Femur (tissue), 1 donor: ENCODE results near the gene SH3GL1.

Experiments used
- DNase-seq: peaks from one replicate; pipeline ENCODE4 v3.0.0-alpha.2; 2017

SH3GL1 gene

DNA sequence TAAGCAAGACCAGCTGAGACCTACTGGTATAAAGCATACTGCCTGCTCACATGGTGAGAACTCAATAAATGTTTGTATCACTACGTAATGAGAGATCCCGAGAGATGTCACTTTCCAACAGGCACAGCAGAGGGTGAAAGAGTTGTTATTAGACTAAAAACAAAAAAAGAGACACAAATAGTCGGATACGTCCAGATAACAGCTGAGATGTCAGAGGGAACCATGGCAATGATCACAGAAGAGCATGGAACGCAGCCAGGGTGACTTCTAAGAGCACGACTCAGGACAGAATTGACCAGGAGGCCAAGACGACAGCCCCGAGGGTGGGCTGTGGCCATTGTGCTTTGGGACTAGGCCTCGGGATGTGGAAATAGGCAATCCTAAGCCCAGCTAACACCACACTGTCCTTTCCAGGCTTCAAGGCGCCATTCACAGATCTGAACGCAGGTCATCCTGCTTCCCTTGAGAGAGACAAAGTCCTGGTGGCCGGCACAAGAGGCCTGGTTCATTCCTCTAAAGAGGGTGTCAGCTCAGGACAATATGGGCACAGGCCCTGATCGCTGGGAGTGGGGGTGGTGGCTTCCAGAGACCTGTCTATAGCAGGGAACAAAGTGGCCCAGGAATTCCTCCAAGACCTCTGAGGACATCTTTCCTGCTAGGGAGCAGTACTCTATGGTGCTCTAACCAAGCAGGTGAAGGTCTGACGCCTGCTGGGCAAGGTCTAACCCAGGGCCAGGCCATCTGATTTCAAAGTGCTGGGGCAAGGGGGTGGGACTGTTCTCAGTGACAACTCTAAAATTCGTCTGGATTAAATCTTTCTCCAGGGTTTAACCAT lies 3.2 kb downstream of the SH3GL1 start:
- no peak for DNase-seq

DNA sequence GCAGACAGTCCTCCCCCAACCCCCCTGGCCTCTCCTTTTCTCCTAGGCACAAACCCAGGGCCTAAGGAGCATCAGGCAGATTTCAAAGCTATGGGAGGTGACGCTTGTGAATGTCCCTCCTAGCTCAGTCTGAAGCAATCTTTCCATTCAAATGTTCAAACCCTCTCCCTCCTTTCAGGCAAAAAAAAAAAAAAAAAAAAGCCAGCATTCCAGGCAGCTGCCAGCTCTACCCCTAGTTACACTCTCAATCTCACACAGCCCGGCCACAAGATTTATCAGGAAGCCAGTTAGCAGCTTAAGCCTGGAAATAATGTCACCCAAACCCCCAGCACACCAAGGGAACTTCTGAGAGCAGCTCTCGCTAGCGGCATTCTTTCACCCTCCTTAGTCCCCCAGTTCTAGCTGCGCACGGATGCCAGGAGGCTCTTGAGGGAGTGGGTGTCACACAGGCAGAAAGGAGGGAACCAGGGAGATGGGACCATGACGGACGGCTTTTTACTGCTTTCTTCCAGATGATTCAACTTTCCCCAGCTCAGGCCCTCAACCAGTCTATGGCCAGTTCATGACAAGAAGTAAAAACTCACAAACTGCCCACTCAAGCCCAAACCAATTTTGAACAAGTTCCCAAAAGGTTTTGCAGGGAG lies 6.3 kb downstream of the SH3GL1 start:
- DNase-seq, result no peak

- peak; percentile 85 for DNase-seq
Observed at GRCh38 chr19:4391701-4392483, 8.5 kb downstream of the SH3GL1 start.

- DNase-seq, result no peak
Observed at GRCh38 chr19:4391306-4391693, 9.0 kb downstream of the SH3GL1 start.

DNA sequence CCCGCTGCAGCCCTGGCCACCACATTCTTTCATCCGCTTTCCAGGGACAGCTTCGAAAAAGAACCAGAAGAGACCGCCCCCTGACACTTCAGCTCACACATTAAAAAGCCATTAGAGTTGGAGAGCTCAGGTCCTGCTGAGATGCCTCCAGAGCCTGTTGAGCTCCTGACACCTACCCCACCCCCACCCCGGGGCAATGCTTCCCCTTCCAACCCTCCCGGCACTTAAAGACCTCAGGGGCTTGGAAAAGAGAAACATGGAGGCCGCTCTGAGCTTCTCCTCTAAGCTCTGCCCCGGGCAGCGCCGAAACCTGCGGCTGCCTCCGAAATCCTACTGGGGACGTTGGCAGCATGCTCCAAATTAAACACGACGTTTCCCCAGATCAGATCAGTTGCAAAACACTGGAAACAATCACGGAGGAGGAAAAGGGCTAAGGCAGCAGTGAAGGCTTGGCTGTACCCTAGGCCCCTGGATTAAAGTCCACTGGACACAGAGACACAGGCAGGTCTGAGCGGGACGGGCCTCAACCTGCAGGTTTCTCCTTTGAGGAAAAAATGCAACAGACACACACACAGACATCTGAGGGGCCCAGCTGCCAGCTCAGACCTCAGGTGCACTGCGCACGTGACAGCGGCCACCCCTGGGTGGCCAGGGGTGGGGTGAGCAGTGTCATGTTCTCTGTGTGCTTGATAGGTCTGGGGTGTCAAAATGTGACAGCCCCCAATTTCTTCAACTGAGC lies 9.6 kb downstream of the SH3GL1 start:
- DNase-seq, result no peak

GRCh38 chr19:4390017-4390566 lies 10.3 kb downstream of the SH3GL1 start:
- no peak for DNase-seq

DNA sequence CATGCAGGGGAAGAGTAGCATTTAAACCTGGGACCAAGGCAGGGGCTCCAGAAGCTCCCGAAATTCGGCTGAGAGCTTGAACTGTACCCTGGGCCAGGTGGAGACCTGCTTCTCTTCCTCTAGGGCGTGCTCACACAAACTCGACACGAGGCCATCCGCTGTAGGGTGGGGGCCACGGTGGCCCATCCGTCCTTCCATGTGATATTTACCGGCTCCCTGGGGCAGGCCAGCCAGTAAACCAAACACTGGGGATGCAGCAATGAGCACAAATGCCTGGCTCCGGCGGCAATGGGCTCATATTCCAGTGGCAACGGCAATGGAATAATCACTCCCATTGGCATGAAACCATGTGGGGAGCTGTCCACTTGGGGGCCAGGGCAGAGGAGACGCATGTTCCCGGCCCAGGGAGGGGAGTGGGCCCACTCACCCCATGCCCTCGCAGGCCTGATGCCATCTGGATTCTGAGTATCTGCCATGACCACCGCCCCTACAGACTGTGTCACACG lies 10.8 kb downstream of the SH3GL1 start:
- DNase-seq, result no peak

DNA sequence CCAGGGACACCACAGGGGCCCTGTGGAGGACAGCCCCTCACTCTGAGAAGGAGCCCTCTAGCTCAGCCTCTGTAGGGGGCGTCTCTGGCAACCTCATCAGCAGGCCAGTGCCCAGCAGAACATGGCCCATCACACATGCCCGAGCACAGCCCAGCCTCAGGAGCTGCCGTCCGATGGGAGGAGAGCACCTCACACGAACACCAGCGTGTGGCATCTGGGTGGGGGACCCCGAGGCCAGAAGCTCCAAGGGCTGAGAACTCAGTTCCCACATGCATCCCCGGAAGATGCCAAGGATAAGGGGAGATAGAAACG lies 11.3 kb downstream of the SH3GL1 start:
- DNase-seq, result no peak

- no peak for DNase-seq
Observed at GRCh38 chr19:4388337-4389063, 11.8 kb downstream of the SH3GL1 start.

- no peak for DNase-seq
Observed at GRCh38 chr19:4386041-4386782, 14.1 kb downstream of the SH3GL1 start.

- no peak for DNase-seq
Observed at GRCh38 chr19:4385291-4386040, 14.9 kb downstream of the SH3GL1 start.

- DNase-seq, result peak; percentile 53
Observed at GRCh38 chr19:4380254-4380727, 20.1 kb downstream of the SH3GL1 start.

DNA sequence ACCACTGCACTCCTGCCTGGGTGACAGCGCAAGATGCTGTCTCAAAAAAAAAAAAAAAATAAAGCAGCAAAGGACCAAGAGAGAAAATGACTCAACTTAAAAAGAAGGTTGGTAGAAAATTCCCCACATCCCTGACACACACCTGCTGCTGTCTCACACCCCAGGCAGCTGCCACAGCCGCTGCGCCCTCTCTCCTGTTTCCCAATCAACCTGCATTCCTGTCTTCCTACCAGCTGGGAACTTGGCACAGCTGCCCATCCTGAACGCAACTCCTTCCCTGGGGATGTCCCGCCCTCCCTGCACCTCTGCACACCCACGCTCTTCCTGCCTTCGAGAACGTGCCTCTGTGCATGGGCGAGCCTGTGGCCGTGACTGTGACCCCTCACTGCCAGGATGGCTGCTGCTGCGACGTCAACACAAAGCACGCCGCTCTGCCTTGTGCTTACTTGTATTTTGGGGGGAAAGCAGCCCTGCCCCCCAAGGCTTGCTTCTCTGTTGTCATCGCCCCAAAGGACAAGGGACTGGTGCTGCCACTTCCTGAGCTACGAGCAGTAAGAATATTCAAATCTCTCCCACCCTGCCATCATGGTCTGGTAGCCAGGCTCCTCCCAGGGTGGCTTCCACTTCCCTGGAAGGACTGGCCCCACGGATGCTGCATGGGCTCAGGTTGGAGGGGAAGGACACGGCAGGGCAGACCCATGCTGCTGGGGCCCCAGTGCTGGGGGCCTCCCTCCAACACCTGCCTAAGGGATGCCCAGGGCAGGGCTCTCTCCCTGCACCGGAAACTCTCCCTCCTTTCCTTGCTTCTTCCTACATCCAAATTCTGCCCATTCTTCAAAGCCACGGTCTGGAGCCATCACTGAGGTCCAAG lies 20.7 kb downstream of the SH3GL1 start:
- DNase-seq, result peak; percentile 58

GRCh38 chr19:4378886-4379285 lies 21.5 kb downstream of the SH3GL1 start:
- no peak for DNase-seq

- DNase-seq, result no peak
Observed at GRCh38 chr19:4376991-4377781, 23.2 kb downstream of the SH3GL1 start.

DNA sequence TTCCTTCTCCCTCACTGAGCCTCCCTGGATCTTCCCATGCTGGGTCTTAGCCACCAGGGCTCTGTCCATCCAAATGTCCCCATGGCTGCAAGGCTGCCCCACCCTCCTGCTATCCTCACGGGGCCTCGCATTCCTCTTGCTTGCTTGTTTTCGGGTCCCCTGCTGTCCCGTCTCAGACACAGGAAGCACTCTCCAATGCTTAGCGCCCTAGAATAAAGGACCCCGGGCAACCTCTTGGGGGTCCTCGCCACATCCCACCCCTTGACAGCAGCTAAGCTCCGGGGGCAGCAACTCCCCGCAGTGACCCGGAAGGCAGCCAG lies 23.7 kb downstream of the SH3GL1 start:
- no peak for DNase-seq

DNA sequence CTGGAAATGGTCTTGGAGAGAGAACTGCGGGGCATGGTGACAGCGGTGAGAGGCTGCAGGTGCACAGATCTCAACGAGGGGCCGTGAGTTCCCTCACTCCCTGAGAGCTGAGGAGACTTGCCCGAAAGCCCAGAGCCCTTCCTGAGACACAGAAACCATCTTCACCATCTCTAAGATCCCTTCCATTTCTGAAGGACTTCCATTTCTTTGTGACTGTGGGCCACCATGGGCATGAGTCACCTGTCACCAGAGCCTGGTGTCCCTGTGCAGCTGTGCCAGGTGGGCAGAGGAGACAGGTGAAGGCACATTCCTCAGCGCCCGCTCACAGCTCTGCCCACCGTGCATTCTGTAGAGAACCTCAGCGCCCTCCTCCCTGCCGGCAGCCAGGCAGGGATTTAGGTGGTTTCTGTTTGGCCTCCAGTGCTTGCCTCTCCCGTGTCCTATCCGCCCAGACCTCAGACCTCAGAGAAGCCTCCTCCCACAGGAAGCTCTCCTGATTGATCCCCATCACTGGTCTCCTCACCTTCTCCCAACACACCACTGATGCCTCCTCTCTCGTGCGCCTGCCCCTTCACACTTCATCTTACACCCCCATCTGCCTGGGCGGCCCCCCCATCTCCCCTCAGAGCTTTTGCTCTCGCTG lies 24.2 kb downstream of the SH3GL1 start:
- no peak for DNase-seq
